Duodenal mucosa (tissue), 2 donors: ENCODE measurements around the gene DNAH14.
"Not testable (repeated sequence)": the region's sequence is repeated elsewhere in the genome, so short reads cannot be mapped to it uniquely, and the experiment has no call there.

Experiments
- H3K27ac ChIP-seq: one replicate; pipeline ENCODE4 v1.7.0; 2013; ENCODE audit warnings: low read depth, low read length
- H3K27me3 ChIP-seq, 2 donors: one replicate each; pipeline ENCODE4 v1.7.0; 2013; ENCODE audit warnings: low read length in 2 of 2, control low read depth in 1 of 2; ENCODE audit not compliant: insufficient read depth in 2 of 2, control insufficient read depth in 1 of 2
- H3K36me3 ChIP-seq, 2 donors: one replicate each; pipeline ENCODE4 v1.7.0; 2013; ENCODE audit warnings: low read length in 2 of 2, control low read depth in 1 of 2; ENCODE audit not compliant: insufficient read depth in 2 of 2, control insufficient read depth in 1 of 2
- H3K4me1 ChIP-seq, 2 donors: one replicate each; pipeline ENCODE4 v1.7.0; 2013; ENCODE audit warnings: low read length in 2 of 2, control low read depth in 1 of 2; ENCODE audit not compliant: insufficient read depth in 2 of 2, control insufficient read depth in 1 of 2
- H3K4me3 ChIP-seq, 2 donors: one replicate each; pipeline ENCODE4 v1.7.0; 2013; ENCODE audit warnings: low read length in 2 of 2, low read depth in 1 of 2
- H3K9ac ChIP-seq, 2 donors: one replicate each; pipeline ENCODE4 v1.7.0; 2013; ENCODE audit warnings: low read length in 2 of 2, low read depth in 1 of 2
- H3K9me3 ChIP-seq, 2 donors: one replicate each; pipeline ENCODE4 v1.7.0; 2013; ENCODE audit warnings: low read length in 2 of 2, control low read depth in 1 of 2; ENCODE audit not compliant: control insufficient read depth in 1 of 2

DNAH14 gene

GRCh38 chr1:225321784-225322183 lies 392.3 kb downstream of the DNAH14 start:
- no peaks in the 10 kb centered on the region for H3K27me3 ChIP-seq
- no peak overlapping the region for H3K4me3 ChIP-seq
- H3K9me3 ChIP-seq, result no peaks in the 10 kb centered on the region
- no peaks in the 10 kb centered on the region for H3K36me3 ChIP-seq
- peaks cover 0 to 5% of the 10 kb centered on the region in 2 donors for H3K4me1 ChIP-seq
- no peak overlapping the region for H3K27ac ChIP-seq
- no peak overlapping the region for H3K9ac ChIP-seq

GRCh38 chr1:225329041-225329440 lies 399.6 kb downstream of the DNAH14 start:
- H3K27ac ChIP-seq, result no peak overlapping the region
- no peaks in the 10 kb centered on the region for H3K4me1 ChIP-seq
- H3K4me3 ChIP-seq, result no peak overlapping the region
- no peak overlapping the region for H3K9ac ChIP-seq
- H3K36me3 ChIP-seq, result no peaks in the 10 kb centered on the region
- no peaks in the 10 kb centered on the region for H3K27me3 ChIP-seq
- no peaks in the 10 kb centered on the region for H3K9me3 ChIP-seq

- not testable (repeated sequence) for H3K27ac ChIP-seq, H3K4me3 ChIP-seq, H3K4me1 ChIP-seq, H3K9ac ChIP-seq, H3K27me3 ChIP-seq, H3K36me3 ChIP-seq, H3K9me3 ChIP-seq
These were observed 400.5 kb downstream of the DNAH14 start for GRCh38 chr1:225329996-225330395.

DNA sequence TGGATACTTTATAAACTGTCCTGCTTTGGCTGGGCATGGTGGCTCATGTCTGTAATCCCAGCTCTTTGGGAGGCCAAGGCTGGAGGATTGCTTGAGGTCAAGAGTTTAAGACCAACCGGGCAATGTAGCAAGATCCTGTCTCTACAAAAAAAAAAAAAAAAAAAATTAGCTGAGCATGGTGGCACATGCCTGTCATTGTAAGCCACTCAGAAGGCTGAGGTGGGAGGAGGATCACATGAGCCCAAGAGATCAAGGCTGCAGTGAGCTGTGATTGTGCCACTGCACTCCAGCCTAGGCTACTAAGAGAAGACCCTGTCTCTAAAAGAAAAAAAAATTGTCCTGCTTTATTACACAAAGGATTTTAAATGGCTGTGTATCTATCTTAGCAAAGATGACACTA lies 403.2 kb downstream of the DNAH14 start:
- H3K4me1 ChIP-seq, result no peaks in the 10 kb centered on the region

DNA sequence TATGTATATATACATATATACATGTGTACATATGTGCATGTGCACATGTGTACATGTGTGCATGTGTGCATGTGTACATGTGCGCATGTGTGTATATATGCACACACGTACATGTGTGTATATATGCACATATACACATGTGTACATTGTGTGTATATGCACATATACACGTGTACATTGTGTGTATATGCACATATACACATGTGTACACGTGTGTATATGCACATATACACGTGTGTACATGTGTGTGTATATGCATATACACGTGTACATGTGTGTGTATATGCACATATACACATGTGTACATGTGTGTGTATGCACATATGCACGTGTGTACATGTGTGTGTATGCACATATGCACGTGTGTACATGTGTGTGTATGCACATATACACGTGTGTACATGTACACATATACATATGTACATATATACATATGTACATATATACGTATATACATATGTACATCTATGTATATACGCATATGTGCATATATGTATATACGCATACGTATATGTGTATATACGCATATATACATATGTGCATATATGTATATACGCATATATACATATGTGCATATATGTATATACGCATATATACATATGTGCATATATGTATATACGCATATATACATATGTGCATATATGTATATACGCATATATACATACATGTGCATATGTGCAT lies 405.8 kb downstream of the DNAH14 start:
- not testable (repeated sequence) for H3K27ac ChIP-seq, H3K4me1 ChIP-seq, H3K9me3 ChIP-seq, H3K36me3 ChIP-seq, H3K27me3 ChIP-seq, H3K9ac ChIP-seq, H3K4me3 ChIP-seq

More for the DNA sequence above, 403.2 kb downstream of the DNAH14 start:
- Histone ChIP-seq H3K27me3 (no peaks in the 10 kb centered on the region), H3K36me3 (no peaks in the 10 kb centered on the region), H3K27ac (no peak overlapping the region), H3K9ac (no peak overlapping the region), H3K4me3 (no peak overlapping the region), H3K9me3 (no peaks in the 10 kb centered on the region)

- Histone ChIP-seq H3K9ac (no peak overlapping the region), H3K27me3 (no peaks in the 10 kb centered on the region), H3K36me3 (no peaks in the 10 kb centered on the region), H3K9me3 (no peaks in the 10 kb centered on the region), H3K4me3 (no peak overlapping the region), H3K4me1 (no peaks in the 10 kb centered on the region), H3K27ac (no peak overlapping the region)
These were observed 409.1 kb downstream of the DNAH14 start for GRCh38 chr1:225338545-225338944.

GRCh38 chr1:225341642-225342041 lies 412.2 kb downstream of the DNAH14 start:
- no peaks in the 10 kb centered on the region for H3K27me3 ChIP-seq

GRCh38 chr1:225342695-225343094 lies 413.2 kb downstream of the DNAH14 start:
- Histone ChIP-seq H3K9ac (no peak overlapping the region), H3K4me3 (no peak overlapping the region), H3K9me3 (no peaks in the 10 kb centered on the region), H3K4me1 (no peaks in the 10 kb centered on the region), H3K36me3 (no peaks in the 10 kb centered on the region), H3K27ac (no peak overlapping the region), H3K27me3 (no peaks in the 10 kb centered on the region)

More at GRCh38 chr1:225341642-225342041, 412.2 kb downstream of the DNAH14 start:
- no peak overlapping the region for H3K4me3 ChIP-seq
- H3K4me1 ChIP-seq, result no peaks in the 10 kb centered on the region
- no peaks in the 10 kb centered on the region for H3K9me3 ChIP-seq
- H3K9ac ChIP-seq, result no peak overlapping the region
- H3K27ac ChIP-seq, result no peak overlapping the region
- H3K36me3 ChIP-seq, result no peaks in the 10 kb centered on the region

- Histone ChIP-seq H3K4me1 (no peaks in the 10 kb centered on the region), H3K36me3 (no peaks in the 10 kb centered on the region)
These were observed 414.1 kb downstream of the DNAH14 start for GRCh38 chr1:225343618-225344017.

GRCh38 chr1:225347123-225347683 lies 417.7 kb downstream of the DNAH14 start:
- no peaks in the 10 kb centered on the region for H3K36me3 ChIP-seq
- H3K27ac ChIP-seq, result no peak overlapping the region
- no peak overlapping the region for H3K9ac ChIP-seq
- peaks cover 0 to 3% of the 10 kb centered on the region in 2 donors for H3K9me3 ChIP-seq
- H3K27me3 ChIP-seq, result no peaks in the 10 kb centered on the region
- H3K4me3 ChIP-seq, result no peak overlapping the region
- no peaks in the 10 kb centered on the region for H3K4me1 ChIP-seq

More at GRCh38 chr1:225343618-225344017, 414.1 kb downstream of the DNAH14 start:
- Histone ChIP-seq H3K9me3 (peaks cover 0 to 3% of the 10 kb centered on the region in 2 donors), H3K4me3 (no peak overlapping the region), H3K9ac (no peak overlapping the region), H3K27ac (no peak overlapping the region), H3K27me3 (no peaks in the 10 kb centered on the region)
